Measurements from ENCODE around the gene SPDYE17. TPM values are rescaled to one million over a fixed set of nuclear protein-coding genes. Genes with fewer than 3 reads are reported as not detected.
"Not testable (repeated sequence)": the region's sequence is repeated elsewhere in the genome, so short reads cannot be mapped to it uniquely, and the experiment has no call there.

The SPDYE17 gene
- total and polyA plus RNA-seq, 12 donors = not detected

DNA sequence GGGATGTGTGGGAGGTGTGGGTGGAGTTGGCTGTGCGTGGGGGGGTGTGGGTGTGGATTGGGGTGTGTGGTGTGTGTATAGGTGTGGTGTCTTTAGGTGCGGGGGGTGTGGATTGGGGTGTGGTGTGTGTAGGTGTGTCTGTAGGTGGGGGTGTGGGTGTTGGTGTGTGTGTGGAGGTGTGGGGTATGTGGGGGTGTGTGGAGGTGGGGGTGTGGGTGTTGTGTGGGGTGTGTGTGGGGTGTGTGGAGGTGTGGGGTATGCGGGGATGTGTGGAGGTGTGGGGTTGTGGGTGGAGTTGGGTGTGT is 33.9 kb downstream of the SPDYE17 start:
- Histone ChIP-seq H3K9me3 (no peaks in the 10 kb centered on the region), H3K27me3 (no peaks in the 10 kb centered on the region), H3K4me1 (no peaks in the 10 kb centered on the region), H3K27ac (no peak overlapping the region), H3K4me3 (no peak overlapping the region), H3K36me3 (peaks cover 0 to 21% (median 0%) of the 10 kb centered on the region in 9 donors)
- TF ChIP-seq, protein P1, sequence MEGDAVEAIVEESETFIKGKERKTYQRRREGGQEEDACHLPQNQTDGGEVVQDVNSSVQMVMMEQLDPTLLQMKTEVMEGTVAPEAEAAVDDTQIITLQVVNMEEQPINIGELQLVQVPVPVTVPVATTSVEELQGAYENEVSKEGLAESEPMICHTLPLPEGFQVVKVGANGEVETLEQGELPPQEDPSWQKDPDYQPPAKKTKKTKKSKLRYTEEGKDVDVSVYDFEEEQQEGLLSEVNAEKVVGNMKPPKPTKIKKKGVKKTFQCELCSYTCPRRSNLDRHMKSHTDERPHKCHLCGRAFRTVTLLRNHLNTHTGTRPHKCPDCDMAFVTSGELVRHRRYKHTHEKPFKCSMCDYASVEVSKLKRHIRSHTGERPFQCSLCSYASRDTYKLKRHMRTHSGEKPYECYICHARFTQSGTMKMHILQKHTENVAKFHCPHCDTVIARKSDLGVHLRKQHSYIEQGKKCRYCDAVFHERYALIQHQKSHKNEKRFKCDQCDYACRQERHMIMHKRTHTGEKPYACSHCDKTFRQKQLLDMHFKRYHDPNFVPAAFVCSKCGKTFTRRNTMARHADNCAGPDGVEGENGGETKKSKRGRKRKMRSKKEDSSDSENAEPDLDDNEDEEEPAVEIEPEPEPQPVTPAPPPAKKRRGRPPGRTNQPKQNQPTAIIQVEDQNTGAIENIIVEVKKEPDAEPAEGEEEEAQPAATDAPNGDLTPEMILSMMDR (IDR thresholded peaks at IDR 0.05) = no peak
- intact Hi-C loops (cut with DNase I) = loop anchor here in 1 of 10 donors (10.0 kb wide), 1 partner anchor 493 kb away; no protein-coding TSS in a partner anchor
- WGBS, 2 donors = 90 to 94% methylated on average over 3 of the region's 3 CpGs
- DNase-seq (no peak), ATAC-seq (no peak)

DNA sequence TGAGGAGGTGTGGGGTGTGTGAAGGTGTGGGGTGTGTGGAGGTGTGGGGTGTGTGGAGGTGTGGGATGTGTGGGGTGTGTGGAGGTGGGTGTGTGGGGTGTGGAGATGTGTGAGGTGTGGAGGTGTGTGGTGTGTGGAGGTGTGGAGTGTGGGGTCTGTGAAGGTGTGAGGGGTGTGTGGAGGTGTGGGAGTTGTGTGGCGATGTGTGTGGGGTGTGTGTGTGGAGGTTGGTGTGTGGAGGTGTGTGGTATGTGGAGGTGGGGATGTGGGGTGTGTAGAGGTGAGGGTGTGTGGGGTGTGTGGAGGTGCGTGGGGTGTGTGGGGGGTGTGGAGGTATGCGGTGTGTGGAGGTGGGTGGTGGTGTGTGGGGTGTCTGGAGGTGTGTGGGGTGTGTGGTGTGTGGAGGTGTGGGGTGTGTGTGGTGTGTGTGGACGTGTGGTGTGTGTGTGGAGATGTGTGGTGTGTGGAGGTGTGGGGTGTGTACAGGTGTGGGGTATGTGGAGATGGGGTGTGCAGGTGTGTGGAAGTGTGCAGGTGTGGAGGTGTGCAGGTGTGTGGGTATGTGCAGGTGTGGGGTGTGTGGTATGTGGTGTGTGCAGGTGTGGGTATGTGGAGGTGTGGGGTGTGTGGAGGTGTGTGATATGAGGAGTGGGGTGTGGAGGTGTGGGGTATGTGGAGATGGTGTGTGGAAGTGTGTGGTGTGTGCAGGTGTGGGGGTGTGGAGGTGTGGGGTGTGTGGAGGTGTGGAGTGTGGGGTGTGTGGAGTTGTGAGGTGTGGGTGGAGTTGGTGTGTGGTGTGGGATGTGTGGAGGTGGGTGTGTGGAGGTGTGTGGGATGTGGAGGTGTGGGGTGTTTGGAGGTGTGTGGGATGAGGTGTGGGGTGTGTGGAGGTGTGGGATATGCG is 34.5 kb downstream of the SPDYE17 start:
- H3K27me3 ChIP-seq = no peaks in the 10 kb centered on the region
- H3K36me3 ChIP-seq = peaks cover 0 to 16% (median 0%) of the 10 kb centered on the region in 9 donors
- no peaks in the 10 kb centered on the region for H3K4me1 ChIP-seq
- TF ChIP-seq, protein P1 (IDR thresholded peaks at IDR 0.05) = no peak
- no peak overlapping the region for H3K27ac ChIP-seq
- ATAC-seq (peak in 5 of 8 donors; percentile 14 to 53 (median 27)), DNase-seq (no peak)
- no peaks in the 10 kb centered on the region for H3K9me3 ChIP-seq
- no peak overlapping the region for H3K4me3 ChIP-seq
- 80 to 89% methylated on average over 5 of the region's 5 CpGs for WGBS, 2 donors
- intact Hi-C loops (cut with DNase I) = loop anchor here in 1 of 10 donors (10.0 kb wide), 1 partner anchor 493 kb away; no protein-coding TSS in a partner anchor

DNA sequence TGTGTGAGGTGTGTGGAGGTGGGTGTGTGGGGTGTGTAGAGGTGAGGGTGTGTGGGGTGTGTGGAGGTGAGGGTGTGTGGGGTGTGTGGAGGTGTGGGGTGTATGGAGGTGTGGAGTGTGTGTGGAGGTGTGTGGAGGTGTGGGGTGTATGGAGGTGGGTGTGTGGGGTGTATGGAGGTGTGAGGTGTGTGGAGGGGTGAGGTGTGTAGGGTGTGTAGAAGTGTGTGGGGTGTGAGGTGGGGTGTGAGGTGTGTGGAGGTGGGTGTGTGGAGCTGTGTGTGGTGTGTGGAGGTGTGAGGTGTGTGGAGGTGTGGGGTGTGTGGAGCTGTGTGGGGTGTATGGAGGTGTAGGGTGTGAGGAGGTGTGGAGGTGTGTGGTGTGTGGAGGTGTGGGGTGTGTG is 35.2 kb downstream of the SPDYE17 start:
- not testable (repeated sequence) for DNase-seq, H3K27me3 ChIP-seq, H3K4me1 ChIP-seq, H3K4me3 ChIP-seq, H3K27ac ChIP-seq, H3K9me3 ChIP-seq
- peak in 5 of 8 donors; percentile 6 to 29 (median 7) for ATAC-seq
- peaks cover 0 to 10% (median 0%) of the 10 kb centered on the region in 9 donors for H3K36me3 ChIP-seq
- intact Hi-C loops (cut with DNase I) = loop anchor here in 1 of 10 donors (10.0 kb wide), 1 partner anchor 492 kb away; no protein-coding TSS in a partner anchor

DNA sequence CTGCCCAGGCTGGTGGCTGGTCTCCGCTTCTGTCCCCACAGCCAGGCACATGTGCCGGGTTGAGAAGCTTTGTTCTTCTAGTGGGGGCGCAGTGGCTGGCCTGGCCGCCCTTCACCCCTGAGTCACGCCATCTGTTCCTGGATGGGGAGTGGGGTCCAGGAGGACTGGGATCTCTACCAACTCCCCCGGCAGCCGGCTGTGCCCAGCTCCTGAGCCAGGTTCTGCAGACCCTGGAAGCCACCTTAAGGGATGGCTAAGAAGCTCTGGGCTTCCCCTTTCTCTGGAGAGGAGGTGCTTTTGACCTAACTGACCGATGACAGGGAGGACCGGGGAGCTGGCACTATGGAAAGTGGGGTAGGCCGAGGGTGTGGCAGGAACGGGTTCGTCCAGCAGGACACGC is 37.9 kb downstream of the SPDYE17 start:
- not testable (repeated sequence) for ATAC-seq, DNase-seq, H3K27me3 ChIP-seq, H3K27ac ChIP-seq, H3K4me1 ChIP-seq, H3K36me3 ChIP-seq, H3K4me3 ChIP-seq, H3K9me3 ChIP-seq
- 92 to 98% methylated on average over 5 to 6 of the region's 13 CpGs for WGBS, 2 donors
- intact Hi-C loops (cut with DNase I) = loop anchor here in 1 of 10 donors (10.0 kb wide), 1 partner anchor 489 kb away; no protein-coding TSS in a partner anchor

DNA sequence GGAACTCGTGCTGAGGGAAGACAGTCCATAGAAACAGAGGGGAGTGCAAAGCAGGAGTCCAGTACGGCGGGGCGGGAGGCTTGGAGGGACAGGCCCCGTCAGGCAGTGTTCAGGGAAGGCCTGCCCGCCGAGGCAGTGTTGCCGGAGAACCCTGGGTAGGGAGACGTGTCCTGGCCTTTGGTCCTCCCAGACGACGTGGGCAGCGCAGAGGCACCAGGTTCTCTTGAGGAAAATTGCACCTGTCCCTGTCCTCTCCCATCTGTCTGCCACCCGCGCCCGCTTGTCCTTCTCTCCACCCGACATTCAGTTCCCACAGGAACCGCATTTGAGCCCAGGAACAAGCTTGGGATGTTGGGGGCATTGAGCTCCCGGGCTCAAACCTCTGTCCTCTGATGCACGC is 38.3 kb downstream of the SPDYE17 start:
- not testable (repeated sequence) for H3K9me3 ChIP-seq, ATAC-seq, H3K27me3 ChIP-seq, DNase-seq, H3K4me3 ChIP-seq, H3K27ac ChIP-seq, H3K36me3 ChIP-seq, H3K4me1 ChIP-seq
- intact Hi-C loops (cut with DNase I) = loop anchor here in 1 of 10 donors (10.0 kb wide), 1 partner anchor 489 kb away; no protein-coding TSS in a partner anchor
- 94% methylated on average over 17 to 19 of the region's 19 CpGs for WGBS, 2 donors

DNA sequence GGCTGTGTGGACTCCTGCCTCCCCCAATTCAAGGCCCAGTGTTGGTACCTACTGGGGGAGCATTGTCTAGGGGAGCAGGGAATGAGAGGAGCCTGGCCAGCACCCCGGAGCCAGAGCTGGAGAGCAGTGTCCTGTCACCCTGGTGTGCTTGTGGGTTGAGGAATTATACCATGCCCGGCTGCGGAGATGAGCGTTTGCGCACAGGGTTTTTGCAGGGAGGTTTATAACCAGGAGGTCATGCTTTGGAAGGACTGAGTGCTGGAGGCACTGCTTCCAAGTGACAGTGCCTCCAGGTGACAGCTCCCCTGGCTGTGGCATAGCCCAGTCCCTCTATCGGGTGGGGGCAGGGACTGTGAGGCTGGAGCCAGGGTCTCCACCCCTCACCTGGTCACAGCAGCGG is 39.3 kb downstream of the SPDYE17 start:
- not testable (repeated sequence) for H3K4me3 ChIP-seq, ATAC-seq, H3K9me3 ChIP-seq, DNase-seq, H3K27ac ChIP-seq, H3K27me3 ChIP-seq, H3K4me1 ChIP-seq, H3K36me3 ChIP-seq
- intact Hi-C loops (cut with DNase I) = loop anchor here in 1 of 10 donors (10.0 kb wide), 1 partner anchor 488 kb away; no protein-coding TSS in a partner anchor
- 93 to 100% methylated on average over 4 to 5 of the region's 7 CpGs for WGBS, 2 donors

DNA sequence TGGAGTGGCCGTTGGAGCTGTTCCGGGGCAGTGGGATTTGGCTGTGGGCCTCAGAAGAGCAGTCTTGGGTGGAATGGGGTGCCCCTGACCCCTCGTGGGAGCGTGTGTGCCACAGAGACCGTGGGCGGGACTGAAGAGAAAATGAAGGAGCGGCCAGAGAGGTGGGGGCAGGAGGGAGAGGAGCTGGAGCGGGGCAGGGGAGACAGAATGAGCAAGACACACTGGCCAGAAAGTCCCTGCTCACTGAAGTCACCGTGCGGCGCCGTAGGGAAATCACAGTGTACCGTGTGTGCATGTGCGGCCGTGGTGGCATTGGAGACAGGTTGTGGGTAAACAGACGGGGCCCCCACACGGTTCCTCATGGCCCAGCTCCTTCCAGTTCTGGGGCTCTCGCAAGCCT is 40.0 kb downstream of the SPDYE17 start:
- intact Hi-C loops (cut with DNase I) = loop anchor here in 1 of 10 donors (10.0 kb wide), 1 partner anchor 487 kb away; no protein-coding TSS in a partner anchor
- not testable (repeated sequence) for H3K4me1 ChIP-seq, DNase-seq, H3K36me3 ChIP-seq, H3K4me3 ChIP-seq, H3K27me3 ChIP-seq, ATAC-seq, H3K27ac ChIP-seq, H3K9me3 ChIP-seq
- 96 to 97% methylated on average over 6 to 14 of the region's 18 CpGs for WGBS, 2 donors

DNA sequence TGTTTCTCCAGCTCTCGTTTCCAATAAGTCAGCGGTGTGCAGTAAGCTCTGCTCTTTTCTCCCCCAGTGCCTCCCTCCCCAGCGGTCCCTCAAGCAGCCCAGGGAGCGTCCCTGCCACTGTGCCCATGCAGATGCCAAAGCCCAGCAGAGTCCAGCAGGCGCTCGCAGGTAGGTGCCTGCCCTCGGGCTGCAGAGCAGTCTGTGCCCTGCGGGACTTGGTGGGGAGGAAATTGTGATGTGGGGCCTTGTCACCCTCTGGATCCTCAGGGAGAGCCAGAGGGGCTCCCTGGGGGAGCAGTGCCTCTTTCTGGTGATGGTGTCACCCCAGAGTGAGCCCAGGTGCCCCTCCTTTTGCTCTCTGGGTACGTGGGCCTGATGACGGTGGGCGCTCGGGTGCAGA is 42.0 kb downstream of the SPDYE17 start:
- H3K27me3 ChIP-seq, H3K4me3 ChIP-seq, DNase-seq, H3K4me1 ChIP-seq, H3K9me3 ChIP-seq, H3K36me3 ChIP-seq, H3K27ac ChIP-seq, ATAC-seq: not testable (repeated sequence)
- intact Hi-C loops (cut with DNase I) = loop anchor here in 1 of 10 donors (10.0 kb wide), 1 partner anchor 485 kb away; no protein-coding TSS in a partner anchor
- 98 to 99% methylated on average over 5 to 7 of the region's 12 CpGs for WGBS, 2 donors

Data from heart right ventricle (tissue), 16 donors.